KG1 (cell line): ENCODE data around the gene SLC51A.

ENCODE experiments used
- DNase-seq: peaks from one replicate; lab custom pipeline; 2025; lab: John Stamatoyannopoulos, UW

Gene SLC51A

DNA sequence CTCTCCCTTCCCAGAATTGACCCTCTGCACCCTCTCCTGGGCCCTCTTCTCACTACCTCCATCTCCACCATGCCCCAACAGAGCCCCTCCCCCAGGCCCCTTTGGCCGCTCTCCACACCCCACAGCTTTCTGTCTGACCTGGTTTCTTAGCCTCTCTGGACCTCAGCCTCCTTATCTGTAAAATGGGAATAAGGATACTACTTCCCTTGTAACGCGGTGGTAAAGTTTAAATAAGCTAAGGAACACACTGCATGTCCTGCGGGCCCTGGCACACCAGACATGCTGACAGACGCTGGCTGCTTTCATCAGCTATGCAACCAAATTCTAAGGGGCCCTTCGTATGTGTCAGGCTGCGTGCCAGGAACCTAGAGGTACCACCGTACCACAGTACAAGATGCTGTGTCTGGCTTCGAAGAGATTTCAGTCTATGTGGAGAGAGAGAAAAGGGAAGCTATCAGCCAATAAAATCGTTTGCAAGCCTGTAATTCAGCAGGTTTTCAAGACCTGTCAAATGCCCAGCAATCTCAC is 777 bp upstream of the SLC51A start:
- DNase-seq, result no peak

DNA sequence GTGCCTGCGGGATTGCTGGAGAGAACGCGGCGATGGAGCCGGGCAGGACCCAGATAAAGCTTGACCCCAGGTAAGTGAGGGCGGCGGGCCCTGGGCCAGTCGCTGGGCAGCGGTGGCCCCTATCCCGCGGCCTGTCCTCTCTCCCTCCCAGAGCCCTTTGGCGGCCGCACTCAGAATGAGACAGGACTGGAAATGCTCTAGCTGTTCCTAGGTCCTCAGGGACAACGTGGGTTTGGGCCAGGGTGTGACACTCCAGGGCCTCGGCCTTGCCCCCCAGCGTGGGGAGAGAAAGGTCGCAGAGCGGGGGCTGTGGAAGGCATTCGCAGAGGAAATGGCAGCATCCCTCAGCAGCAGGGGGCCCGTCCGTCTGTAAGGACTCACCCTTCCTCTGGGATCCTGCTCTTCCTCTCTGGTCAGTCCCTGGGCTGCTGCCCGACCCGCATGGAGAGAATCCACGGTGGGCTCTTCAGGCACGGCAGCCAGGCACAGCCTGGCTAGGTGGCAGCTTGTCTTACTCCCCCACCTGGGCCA is 412 bp downstream of the SLC51A start:
- no peak for DNase-seq

DNA sequence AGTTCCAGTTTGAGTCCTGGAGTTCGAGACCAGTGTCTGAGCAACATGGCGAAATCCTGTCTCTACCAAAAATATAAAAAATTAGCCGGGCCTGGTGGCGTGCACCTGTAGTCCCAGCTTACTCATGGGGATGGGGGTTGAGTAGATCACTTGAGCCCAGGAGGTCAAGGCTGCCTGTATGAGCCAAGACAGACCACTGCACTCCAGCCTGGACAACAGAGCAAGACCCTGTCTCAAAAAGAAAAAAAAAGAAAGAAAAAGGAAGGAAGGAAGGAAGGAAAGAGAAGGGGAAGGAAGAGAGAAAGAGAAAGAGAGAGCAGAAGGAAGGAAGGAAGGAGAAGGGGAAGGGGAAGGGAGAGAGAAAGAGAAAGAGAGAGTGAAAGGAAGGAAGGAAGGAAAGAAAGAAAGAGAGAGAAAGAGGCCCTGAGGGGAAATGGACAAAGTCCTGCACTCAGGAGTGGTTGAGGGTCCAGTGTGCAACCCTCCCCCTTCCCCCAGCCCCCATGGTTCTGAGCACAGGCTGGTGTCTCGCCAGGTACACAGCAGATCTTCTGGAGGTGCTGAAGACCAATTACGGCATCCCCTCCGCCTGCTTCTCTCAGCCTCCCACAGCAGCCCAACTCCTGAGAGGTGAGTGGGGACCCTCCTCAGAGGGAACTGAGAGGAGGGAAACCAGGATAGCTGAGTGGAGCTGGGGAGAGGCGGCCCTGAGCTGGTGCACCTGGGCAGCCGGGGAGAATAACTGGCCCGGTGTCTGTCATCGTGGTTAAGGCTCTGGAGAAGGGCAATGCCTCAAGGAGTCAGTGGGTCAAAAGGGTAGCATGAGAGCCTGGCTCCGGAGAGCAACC is 1.2 kb downstream of the SLC51A start:
- DNase-seq, result no peak

DNA sequence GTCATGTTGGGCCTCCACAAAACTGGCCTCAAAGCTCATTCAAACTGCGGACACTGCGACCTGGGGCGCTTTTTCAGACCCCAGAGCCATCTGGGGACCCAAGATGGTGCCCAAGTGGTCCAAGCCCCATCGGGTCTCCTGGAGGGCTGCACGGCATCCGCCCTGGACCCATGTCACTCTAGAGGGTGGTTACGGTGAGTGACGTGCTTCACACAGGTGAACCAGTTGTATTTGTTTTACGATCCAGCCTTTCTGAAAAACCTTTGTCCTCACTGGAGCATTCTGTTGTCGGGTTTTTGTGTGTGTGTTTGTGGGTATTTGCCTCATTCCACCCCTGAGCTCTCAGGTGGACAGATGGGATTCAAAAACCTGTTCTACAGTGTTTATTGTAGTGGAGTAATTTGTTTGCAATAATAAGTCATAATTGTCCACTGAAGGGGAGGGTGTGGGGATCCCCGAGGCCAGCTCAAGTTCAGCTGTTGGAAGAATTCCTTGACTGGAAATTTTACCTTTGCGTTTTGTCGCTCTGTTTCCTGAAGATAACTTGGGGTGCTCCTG is 1.9 kb downstream of the SLC51A start:
- no peak for DNase-seq

DNA sequence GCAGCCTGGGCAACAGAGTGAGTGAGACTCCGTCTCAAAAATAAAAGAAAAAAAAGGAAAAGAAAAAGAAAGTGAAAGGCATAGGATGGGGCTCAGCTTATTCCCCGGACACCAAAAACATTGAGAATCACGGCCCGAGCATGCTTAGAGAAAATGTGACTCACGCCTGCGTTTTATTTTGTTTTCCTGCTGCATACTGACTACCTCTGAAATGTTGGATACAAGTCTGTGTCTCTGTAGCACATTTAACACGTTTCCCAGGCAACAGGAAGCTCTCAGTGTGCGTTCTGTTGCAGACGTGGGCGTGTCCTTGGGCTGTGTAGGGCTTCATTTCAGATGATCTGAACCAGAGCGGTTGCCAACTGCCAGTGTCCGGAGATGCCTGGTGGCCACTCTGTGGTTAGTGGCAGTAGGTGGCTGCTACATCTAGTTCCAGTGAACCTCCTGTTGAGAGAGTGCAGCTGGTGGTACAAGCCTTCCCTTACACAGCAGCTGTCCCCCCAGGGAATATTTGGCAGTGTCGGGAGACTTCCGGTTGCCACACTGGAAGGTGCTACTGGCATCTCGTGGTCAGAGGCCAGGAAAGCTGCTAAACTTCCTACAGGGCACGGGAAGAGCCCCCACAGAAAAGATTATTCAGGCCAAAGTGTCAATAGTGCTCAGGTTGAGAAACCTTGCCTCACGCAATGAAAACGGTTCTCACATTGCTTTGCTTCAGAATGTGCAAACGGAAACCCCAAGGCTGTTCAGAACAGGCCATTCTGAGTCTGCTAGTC is 3.0 kb downstream of the SLC51A start:
- DNase-seq, result peak; percentile 35

DNA sequence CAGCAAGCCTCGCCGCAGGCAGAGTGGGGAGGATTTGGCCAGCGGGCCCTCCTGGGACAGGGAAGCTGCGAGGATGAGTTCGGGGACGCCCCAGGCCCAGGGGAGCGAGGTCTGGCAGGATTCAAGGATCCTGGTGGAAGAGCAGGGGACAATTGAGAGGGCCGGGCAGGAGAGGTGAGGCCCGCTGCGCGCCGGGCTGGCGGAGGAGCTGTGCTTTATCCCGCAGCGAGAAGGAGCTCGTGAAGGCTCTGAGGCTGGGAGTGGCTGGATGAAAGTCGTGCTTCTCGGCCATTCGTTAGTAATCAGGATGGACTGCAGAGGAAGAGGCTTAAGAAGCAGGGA is 3.6 kb downstream of the SLC51A start:
- DNase-seq, result no peak

DNA sequence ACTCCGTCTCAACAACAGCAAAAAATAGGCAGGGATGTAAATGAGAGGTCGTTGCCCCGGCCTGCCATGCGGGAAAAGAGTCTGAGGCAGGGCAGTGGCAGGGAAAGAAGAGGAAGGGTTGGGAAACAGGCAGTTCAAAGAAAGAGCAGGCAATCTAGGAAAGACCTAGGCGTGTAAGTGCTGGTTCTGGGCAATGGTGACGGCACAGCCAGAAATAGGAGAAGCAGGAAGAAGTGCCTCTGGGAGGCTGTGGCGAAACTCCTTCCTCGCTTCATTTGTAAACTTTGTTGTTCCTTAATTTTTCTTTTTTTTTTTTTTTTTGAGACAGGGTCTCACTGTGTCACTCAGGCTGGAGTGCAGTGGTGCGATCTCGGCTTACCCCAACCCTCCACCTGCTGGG is 4.3 kb downstream of the SLC51A start:
- no peak for DNase-seq

DNA sequence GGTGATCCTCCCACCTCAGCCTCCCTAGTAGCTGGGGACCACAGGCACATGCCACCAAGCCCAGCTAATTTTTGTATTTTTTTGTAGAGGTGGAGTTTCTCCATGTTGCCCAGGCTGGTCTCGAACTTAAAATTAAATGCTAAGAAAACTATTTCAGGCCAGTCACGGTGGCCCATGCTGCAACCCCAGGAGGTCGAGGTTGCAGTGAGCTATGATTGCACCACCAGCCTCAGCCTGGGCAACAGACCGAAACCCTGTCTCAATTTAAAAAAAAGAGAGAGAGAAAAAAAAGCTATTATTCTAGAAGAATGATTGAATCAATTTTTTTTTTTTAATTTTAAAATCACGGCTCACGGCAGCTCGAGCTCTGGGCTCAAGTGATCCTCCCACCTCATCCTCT is 4.7 kb downstream of the SLC51A start:
- DNase-seq, result no peak

DNA sequence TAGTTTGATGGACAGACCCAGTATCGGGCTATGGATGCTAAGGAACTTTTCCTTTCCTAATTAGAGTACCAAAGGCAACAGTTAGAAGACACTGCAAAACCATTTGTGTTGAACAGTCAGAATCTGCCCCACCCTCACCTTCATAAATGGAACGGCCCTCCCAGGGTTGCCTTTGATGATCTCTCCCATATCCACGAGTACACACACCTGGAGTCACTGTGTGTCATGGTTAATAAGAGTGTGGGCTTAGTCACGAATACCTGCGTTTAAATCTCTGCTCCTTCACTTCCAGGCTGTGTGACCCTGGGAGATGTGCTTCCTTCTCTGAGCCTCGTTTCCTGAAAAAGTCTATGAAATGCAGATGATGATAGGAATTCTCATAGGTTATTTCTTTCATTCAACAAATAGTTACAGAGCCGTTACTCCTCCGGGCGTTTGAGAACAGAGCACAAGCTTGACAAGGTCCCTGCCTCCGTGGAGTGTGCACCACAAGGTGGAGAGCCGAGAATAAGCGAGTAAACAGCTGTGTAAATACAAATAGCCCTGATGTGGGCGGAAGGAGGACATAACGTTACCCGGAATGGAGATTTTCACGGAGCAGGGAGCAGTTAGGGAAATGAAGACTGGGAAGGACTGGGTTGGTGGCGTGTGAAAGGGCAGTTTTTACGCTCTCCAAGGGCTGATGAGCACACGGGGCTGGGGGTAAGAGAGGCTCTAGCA is 6.7 kb downstream of the SLC51A start:
- DNase-seq, result no peak

DNA sequence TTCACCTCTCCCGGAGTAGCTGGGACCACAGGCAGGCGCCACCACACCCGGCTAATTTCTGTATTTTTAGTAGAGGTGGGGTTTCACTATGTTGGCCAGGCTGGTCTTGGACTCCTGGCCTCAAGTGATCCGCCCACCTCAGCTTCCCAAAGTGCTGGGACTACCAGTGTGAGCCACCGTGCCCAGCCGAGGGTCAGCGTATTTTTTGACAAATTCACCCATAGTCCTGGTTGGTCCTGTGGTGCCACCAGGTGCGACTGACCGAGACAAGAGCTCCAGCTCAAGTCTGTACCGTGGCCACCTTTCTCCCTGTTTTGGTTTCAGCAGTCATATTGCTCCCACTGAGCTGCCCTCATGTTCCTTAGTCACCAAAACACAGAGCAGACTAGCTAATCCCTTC is 8.8 kb downstream of the SLC51A start:
- DNase-seq, result no peak

DNA sequence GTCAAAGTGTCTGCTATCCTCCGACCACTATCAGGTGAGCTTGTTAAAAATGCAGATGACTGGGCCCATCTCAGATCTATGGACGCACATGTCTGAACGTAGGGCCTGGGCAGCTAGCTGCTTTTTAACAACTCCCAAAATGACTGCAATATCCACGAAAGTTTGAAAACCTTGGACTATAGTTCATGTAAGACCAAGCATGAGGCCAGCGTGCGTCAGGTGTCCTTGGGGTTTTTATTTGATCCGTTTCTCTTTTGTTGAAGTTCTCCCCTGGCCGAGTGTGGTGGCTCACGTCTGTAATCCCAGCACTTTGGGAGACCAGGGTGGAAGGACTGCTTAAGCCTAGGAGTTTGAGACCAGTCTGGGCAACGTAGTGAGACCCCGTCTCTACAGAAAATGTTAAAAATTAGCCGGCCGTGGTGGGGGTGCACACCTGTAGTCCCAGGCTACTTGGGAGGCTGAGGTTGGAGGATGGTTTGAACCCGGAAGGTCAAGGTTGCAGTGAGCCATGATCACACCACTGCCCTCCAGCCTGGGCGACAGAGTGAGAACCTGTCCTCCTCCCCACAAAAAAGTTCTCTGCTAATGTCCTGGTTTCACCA is 9.5 kb downstream of the SLC51A start:
- DNase-seq, result no peak

DNA sequence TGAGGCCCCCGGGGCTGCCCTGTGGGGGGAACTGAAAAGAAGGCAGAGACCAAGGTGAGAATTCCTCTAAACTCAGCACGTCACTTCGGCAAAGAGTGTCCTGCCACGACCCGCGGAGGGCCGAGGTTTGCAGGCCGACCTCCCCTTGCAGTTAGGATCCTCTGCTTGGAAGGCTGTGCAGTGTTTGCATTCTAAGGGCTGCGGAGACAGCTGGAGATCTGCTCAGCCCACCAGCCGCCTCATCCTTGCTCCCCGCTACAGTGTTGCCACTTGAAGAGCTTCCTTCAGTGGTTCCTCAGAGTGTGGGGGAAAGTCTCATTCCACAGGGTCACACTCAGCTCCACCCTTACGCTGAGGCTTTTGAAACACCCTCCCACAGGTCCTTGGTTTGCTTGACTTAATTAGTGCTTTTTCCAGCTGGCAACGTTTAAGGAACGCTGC is 10.8 kb downstream of the SLC51A start:
- no peak for DNase-seq

DNA sequence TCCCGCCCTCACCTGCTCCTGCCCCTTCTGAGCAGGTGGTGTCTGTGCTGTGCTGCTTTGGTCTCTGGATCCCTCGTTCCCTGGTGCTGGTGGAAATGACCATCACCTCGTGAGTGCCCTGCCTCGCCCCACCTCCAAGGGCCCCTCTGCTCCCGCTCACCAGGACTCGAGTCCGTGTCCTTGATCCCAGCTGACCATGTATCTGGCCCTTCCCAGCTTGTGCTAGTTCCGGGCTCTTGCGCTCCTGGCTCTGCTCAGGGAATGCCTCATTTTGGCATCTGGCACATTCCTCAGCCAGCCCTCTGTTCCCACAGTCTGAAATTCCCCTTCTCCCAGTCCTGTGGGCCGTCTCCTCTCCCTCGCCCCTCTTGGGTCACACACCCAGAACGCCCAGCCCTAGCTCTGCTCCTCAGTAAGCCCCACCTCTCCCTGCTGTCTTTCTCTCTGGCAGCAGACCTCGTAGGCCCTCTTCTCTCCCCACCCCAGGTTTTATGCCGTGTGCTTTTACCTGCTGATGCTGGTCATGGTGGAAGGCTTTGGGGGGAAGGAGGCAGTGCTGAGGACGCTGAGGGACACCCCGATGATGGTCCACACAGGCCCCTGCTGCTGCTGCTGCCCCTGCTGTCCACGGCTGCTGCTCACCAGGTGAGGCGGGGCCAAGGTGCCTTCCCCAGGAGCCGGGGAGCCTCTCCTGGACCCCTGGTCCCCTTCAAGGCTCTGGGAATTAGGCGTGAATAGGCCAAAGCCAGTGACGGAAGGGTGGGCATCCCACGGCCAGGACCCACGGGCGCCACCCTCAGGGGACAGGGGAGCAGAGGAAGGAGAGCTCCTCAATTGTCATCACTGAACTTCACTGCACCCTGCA is 11.5 kb downstream of the SLC51A start:
- no peak for DNase-seq

DNA sequence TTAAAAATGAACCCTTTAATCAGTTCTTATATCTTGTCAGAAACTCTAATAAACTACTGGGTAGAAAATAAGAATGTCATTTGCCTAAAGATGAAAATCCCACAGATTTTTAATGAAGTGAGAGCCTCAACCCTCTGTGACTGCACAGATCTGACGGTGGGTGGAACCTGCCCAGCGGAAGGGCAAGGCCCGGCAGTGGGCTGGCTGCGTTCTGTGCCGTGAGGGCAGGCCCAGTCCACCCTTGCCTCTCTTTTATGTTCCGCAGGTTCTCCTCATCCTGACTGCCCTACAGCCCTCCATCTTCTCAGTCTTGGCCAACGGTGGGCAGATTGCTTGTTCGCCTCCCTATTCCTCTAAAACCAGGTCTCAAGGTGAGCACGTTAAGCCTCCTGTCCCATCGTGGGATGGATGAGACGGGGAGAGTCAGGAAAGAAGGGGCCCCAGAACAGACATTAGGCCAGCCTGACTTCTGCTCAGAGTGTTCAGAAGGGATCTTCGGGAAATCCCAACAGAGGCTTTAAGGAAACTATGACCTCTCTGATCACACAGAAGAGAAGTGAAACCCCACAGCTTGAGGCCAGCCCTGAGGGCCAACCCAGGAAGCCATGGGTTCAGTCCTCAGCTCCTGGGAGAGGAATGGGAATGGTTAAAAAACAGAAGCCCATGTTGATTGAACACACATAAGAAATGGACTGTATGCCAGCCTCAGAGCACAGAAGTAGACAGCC is 16.0 kb downstream of the SLC51A start:
- no peak for DNase-seq

DNA sequence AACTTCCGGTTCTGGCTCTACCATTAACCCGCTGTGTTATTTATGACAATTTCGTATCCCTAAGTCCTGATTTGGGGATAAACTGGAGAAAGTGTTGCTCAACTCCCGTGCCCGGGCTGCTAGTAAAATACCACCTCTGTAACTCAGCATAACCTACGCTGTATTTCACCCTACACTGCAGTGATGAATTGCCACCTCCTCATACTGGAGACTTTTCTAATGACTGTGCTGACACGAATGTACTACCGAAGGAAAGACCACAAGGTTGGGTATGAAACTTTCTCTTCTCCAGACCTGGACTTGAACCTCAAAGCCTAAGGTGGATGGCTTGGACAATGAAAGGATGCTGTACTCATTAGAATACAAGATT is 16.5 kb downstream of the SLC51A start:
- DNase-seq, result no peak

DNA sequence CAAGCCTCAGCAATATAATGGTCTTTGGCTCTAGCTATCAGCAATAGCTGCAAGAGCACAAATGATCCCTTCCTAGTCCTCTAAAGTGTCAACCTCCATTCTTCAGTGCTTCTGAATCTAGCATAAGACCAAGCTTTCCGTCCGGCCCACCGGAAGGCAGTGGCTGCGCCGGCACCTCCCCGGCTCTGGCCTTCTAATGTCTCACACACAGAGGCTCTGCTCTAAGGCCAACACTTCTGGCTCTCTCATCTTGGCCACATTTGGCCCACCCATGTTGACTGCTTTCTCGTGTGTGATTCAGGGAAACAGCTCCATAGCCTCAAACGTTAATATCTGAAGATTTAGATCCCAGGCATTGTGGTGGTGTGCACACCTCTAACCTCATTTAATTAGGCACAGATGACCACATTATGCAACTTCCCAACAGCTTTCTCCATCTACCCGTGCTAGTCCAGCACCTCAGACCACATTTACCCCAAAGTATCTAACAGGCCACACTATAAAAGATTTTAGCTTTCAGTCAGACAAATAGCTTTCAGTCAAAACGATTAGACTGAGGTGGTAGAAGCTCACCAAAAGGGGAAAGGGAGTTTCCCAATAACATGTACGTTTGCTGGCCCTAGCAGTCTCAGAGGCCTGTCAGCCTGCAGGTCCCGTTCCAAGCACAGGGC is 19.3 kb downstream of the SLC51A start:
- no peak for DNase-seq

DNA sequence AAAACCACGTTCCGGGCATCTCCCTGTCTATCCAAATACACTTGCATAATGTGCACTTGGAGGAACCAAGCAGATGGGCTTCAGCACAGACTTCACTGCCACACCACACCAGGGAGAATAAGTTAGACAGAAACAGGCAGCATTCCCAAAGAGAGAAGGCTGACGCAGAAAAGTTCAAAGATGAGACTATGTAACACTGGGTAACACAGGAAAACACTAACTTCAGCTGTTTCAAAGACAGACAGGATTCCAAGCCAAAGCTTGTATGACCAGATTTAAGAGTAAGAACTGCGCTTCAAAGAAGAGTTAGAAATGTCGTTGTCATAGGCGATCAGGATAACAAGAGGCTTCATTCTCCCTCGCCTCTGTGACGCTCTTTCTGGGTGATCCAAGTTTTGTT is 19.9 kb downstream of the SLC51A start:
- no peak for DNase-seq

DNA sequence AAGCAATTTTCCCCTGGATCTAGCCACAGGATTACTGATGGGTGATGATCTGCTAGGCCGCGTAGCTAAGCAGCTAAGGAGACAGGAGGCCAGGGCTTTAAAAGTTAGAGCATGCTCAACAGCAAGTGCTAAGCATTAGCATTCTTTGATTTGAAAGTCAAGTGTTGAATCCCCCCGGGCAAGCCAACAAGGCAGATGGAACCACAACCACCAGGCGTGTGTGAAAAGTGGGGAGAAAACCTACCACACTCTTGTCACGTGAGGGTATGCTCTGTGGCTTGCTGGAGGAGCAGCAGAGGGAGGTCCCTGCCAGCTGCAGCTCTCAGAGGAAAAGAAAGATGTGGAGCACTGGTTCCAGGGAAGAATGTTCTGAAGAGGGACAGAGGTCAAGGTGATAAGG is 20.9 kb downstream of the SLC51A start:
- no peak for DNase-seq
